Small intestine (tissue), 7 donors: ENCODE data around the gene SHTN1. TPM values are rescaled to one million over a fixed set of nuclear protein-coding genes. Genes with fewer than 3 reads are reported as not detected.

Experiments used
- DNase-seq, 2 donors: peaks; one replicate each; pipeline versions ENCODE4 v3.0.0 to v3.0.0-alpha.2; 2013
- FAIRE-seq: peaks from 2 replicates; lab custom pipeline; 2012; peaks lifted over from hg19 to GRCh38; lab: Jason Lieb, UNC
- H3K27ac ChIP-seq, 3 donors: one replicate each; pipeline ENCODE4 v1.5.1; 2013; ENCODE audit warnings: low read length in 2 of 3, mild to moderate bottlenecking in 2 of 3, control low read depth in 1 of 3, inconsistent platforms in 1 of 3, low read depth in 1 of 3, moderate library complexity in 1 of 3
- H3K27me3 ChIP-seq, 3 donors: one replicate each; pipeline ENCODE4 v1.6.1; 2013; ENCODE audit warnings: low read length in 3 of 3, inconsistent platforms in 1 of 3; ENCODE audit not compliant: control insufficient read depth in 3 of 3, insufficient read depth in 3 of 3
- H3K36me3 ChIP-seq, 3 donors: one replicate each; pipeline ENCODE4 v1.6.1; 2013; ENCODE audit warnings: low read length in 3 of 3, inconsistent platforms in 1 of 3, low read depth in 1 of 3, mild to moderate bottlenecking in 1 of 3, moderate library complexity in 1 of 3; ENCODE audit not compliant: control insufficient read depth in 3 of 3, insufficient read depth in 2 of 3
- H3K4me1 ChIP-seq, 3 donors: one replicate each; pipeline ENCODE4 v1.6.1; 2013; ENCODE audit warnings: low read length in 2 of 3, inconsistent platforms in 1 of 3, low read depth in 1 of 3, mild to moderate bottlenecking in 1 of 3, moderate library complexity in 1 of 3; ENCODE audit not compliant: control insufficient read depth in 3 of 3, insufficient read depth in 2 of 3
- H3K4me3 ChIP-seq, 3 donors: one replicate each; pipeline ENCODE4 v1.5.1; 2013; ENCODE audit warnings: low read length in 3 of 3, control low read depth in 1 of 3, inconsistent platforms in 1 of 3, low read depth in 1 of 3, mild to moderate bottlenecking in 1 of 3, moderate library complexity in 1 of 3
- H3K9me3 ChIP-seq, 2 donors: one replicate each; pipeline ENCODE4 v1.6.1; 2013; ENCODE audit warnings: low read depth in 1 of 2, low read length in 1 of 2; ENCODE audit not compliant: control insufficient read depth in 2 of 2, insufficient read depth in 1 of 2
- WGBS, 3 donors: extraction: QIAGEN DNeasy Blood & Tissue Kit; methylation state at CpG; one replicate each; pipeline ENCODE4 v1.1.7; 2013; 5-methylcytosine and 5-hydroxymethylcytosine counted together
- polyA plus RNA-seq, 4 donors: library from polyadenylated mRNA; stranded (reverse) in 3 of 4; unstranded in 1 of 4; fragments of 200-250 nt in 3 of 4; fragments of 120-200 nt in 1 of 4; gene quantifications; one replicate each; pipeline versions ENCODE4 v1.2.1 to v1.2.3, GENCODE V29; 2013
- donor health status: healthy with polysubstance abuse.
- donor health status: control.
- donor health status: control.
- donor health status: Bipolar disorder and iron deficiency.
- donor health status: healthy.

Gene SHTN1
- polyA plus RNA-seq, 4 donors, result 8.9 to 47.9 (median 9.8) TPM

DNA sequence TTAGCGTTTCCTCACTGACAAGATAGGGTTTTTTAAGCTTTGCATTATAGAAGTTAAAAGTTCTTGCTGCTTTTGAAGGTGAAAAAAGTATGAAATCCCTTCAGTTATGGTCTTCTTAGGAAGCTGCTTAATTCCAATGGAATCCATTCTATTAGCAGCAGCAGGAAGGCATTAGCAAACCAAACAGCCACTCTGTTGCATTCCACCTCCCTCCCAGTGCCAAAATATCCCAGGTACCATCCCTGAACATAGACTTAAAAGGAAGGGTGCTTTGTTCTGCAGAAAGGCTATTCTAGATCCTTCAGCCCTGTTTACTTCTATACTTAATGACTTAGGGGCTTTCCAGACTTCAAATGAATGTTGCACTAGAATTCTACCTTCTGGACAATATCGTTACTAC lies 131.9 kb downstream of the SHTN1 start:
- WGBS, 3 donors, result 51 to 60% (median 56%) methylated on average over 2 of the region's 2 CpGs
- no peak overlapping the region for H3K4me3 ChIP-seq
- no peak for DNase-seq
- H3K27me3 ChIP-seq, result peaks cover 0 to 4% (median 0%) of the 10 kb centered on the region in 3 donors
- H3K36me3 ChIP-seq, result no peaks in the 10 kb centered on the region
- H3K27ac ChIP-seq, result no peak overlapping the region
- no peaks in the 10 kb centered on the region for H3K9me3 ChIP-seq
- no peaks in the 10 kb centered on the region for H3K4me1 ChIP-seq
- FAIRE-seq, result no peak

DNA sequence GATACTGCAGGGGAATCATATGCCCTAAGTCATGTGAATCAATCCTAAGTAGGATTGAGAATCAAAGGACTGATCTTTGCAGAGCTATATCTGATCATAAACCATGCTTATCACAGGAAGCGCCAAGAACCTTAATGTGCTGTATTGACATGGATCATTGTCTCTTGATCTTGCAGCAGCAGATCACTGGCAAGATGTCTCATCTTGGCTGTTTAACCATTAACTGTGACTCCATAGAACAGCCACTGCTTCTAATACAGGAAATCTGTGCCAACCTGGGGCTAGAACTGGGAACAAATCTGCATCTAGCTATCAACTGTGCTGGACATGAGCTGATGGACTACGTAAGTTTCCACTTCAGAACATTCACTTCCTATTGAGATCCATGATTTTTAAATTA lies 134.0 kb downstream of the SHTN1 start:
- DNase-seq (peak in 1 of 2 donors; percentile 17), FAIRE-seq (no peak)
- Histone ChIP-seq H3K4me3 (no peak overlapping the region), H3K4me1 (no peaks in the 10 kb centered on the region), H3K27ac (no peak overlapping the region), H3K27me3 (peaks cover 0 to 4% (median 0%) of the 10 kb centered on the region in 3 donors), H3K36me3 (no peaks in the 10 kb centered on the region), H3K9me3 (no peaks in the 10 kb centered on the region)
- WGBS, 3 donors, result 62 to 87% (median 72%) methylated on average over 2 of the region's 2 CpGs

DNA sequence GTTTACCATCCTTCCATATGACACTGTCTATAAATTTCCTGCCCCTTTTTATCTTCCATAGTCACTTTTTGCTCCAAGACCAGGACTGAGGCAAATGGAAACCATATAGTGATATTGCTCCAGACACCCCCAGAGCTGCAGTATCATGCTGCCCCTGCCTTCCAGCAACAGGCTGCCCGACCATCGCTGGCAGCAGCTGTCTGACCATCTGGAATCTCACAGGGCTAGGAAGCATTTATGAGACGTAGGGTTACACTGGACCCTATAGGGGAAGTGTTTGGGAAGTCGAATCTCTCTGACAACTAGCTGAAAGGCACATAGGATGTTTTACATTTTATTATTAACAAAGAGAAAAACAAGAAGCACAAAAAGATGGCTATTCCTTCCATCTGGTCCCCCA lies 136.3 kb downstream of the SHTN1 start:
- FAIRE-seq, result no peak
- no peak overlapping the region for H3K4me3 ChIP-seq
- DNase-seq, result no peak

DNA sequence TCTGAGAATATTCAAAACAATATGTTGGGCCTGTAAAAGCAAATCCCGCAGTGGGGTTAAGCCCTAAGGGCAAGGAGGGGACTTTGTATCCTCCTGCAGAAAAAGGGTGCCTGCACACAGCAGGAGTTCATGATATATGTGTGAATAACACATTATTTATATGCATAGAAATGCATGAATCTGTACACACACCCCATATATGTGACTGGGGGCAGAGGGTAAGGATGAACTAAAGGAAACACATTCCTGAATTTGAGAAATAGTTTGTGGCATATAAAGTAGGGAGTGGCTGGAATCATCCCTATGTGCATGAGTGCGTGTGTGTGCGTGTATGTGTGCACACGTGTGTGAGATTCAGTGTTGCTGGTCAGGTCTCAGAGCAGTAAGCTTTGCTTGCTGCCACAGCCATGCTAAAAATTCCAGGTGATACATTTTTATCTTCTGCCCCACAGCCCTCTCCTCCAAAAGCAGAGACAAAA lies 136.8 kb downstream of the SHTN1 start:
- Histone ChIP-seq H3K4me3 (no peak overlapping the region), H3K36me3 (no peaks in the 10 kb centered on the region), H3K9me3 (no peaks in the 10 kb centered on the region), H3K27ac (no peak overlapping the region), H3K4me1 (no peaks in the 10 kb centered on the region), H3K27me3 (no peaks in the 10 kb centered on the region)
- FAIRE-seq, result no peak
- DNase-seq, result no peak
- WGBS, 3 donors, result 63 to 75% (median 68%) methylated on average over 4 of the region's 4 CpGs

More for the DNA sequence above, 136.3 kb downstream of the SHTN1 start:
- no peaks in the 10 kb centered on the region for H3K36me3 ChIP-seq
- H3K27me3 ChIP-seq, result no peaks in the 10 kb centered on the region
- no peaks in the 10 kb centered on the region for H3K9me3 ChIP-seq
- WGBS, 3 donors, result 64 to 65% (median 65%) methylated on average over 4 of the region's 4 CpGs
- no peaks in the 10 kb centered on the region for H3K4me1 ChIP-seq
- no peak overlapping the region for H3K27ac ChIP-seq

DNA sequence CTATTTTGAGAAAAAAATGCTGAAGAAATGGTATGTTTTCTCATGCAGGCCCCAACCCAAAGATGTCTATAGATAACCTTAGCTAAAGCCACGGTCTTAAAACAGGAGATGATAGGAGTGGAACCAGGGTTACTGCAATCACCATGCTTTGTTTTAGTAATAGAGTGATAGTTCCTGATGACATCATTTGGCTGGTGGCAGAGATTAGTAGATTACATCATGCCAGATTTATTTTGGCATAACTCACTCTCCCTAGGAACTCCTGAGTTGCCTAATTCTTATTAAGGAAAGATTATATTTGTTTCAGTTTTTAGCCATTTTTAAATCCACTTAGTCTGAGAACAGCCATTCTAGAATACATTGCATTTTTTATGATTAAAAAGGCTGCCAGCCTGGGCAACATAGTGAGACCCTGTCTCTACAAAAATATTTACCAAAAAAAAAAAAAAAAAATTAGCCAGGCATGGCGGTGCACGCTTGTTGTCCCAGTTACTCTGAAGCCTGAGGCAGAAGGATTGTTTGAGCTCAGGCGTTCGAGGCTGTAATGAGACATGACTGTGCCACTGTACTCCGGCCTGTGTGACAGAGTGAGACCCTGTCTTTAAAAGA lies 137.9 kb downstream of the SHTN1 start:
- H3K4me1 ChIP-seq, result no peaks in the 10 kb centered on the region
- no peak overlapping the region for H3K4me3 ChIP-seq
- no peaks in the 10 kb centered on the region for H3K27me3 ChIP-seq
- no peaks in the 10 kb centered on the region for H3K36me3 ChIP-seq
- H3K9me3 ChIP-seq, result no peaks in the 10 kb centered on the region
- 88 to 91% (median 89%) methylated on average over 6 of the region's 6 CpGs for WGBS, 3 donors
- FAIRE-seq, result no peak
- H3K27ac ChIP-seq, result no peak overlapping the region
- no peak for DNase-seq

DNA sequence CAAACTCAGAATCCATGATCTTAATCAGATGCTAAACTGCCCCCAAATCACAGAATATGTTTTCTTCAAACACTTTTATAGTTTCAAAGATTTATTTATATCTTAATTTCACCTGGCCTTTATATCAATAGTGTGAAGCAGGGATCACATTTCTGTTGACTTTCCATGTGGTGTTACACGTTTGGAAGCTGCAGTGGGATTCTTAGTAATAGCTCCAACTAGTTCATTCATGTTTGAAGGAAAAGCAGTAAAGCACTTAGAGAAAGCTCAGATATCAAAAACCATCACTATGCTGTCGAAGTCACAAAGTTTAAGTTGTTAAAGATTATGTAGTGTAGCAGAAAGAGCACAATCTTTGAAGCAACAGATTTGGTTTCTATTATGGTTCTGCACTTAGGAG lies 138.9 kb downstream of the SHTN1 start:
- Histone ChIP-seq H3K9me3 (no peaks in the 10 kb centered on the region), H3K4me1 (no peaks in the 10 kb centered on the region), H3K36me3 (no peaks in the 10 kb centered on the region), H3K4me3 (no peak overlapping the region), H3K27ac (no peak overlapping the region), H3K27me3 (no peaks in the 10 kb centered on the region)
- WGBS, 3 donors, result 45 to 58% (median 54%) methylated on average over 2 of the region's 2 CpGs
- FAIRE-seq, result no peak
- no peak for DNase-seq

DNA sequence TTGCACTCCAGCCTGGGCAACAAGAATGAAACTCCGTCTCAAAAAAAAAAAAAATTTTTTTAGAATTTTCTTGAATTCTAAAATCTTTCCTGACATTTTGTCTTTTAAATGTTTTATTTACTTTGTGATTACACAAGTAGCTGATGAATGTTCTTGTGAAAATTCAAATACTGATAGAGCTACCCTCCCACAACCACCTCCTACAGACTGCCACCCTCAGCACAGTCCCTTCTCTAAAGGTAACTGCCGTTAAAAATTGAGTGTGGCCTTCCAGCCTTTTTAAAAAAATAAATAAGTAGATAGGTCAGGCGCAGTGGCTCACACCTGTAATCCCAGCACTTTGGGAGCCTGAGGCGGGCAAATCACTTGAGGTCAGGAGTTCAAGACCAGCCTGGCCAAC lies 140.6 kb downstream of the SHTN1 start:
- Histone ChIP-seq H3K4me3 (no peak overlapping the region), H3K4me1 (no peaks in the 10 kb centered on the region), H3K27ac (no peak overlapping the region), H3K36me3 (no peaks in the 10 kb centered on the region), H3K9me3 (no peaks in the 10 kb centered on the region), H3K27me3 (no peaks in the 10 kb centered on the region)
- DNase-seq (no peak), FAIRE-seq (no peak)
- WGBS, 3 donors, result 87 to 91% (median 90%) methylated on average over 4 of the region's 4 CpGs

DNA sequence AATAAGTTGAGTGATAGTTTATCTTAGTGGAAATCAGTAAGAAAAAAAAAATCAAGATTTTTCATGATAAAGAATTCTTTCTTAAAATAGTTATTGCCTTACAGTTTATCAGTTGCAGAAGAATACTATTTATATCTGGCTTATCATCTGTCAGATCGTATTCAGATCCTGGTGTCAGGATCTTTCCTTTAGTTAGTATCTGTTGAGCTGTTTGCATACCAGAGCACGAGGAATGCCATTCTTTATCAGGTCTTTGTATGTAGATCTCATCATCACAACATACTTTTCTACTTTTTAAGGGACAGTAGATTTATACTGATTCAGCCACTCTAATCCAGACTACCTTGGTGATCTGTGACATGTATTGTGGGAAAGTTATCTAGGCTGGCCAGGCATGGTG lies 143.2 kb downstream of the SHTN1 start:
- Histone ChIP-seq H3K4me1 (no peaks in the 10 kb centered on the region), H3K9me3 (no peaks in the 10 kb centered on the region), H3K27me3 (no peaks in the 10 kb centered on the region), H3K27ac (no peak overlapping the region), H3K4me3 (no peak overlapping the region), H3K36me3 (no peaks in the 10 kb centered on the region)
- FAIRE-seq (no peak), DNase-seq (no peak)
- 50 to 73% (median 73%) methylated on average over 2 of the region's 2 CpGs for WGBS, 3 donors

DNA sequence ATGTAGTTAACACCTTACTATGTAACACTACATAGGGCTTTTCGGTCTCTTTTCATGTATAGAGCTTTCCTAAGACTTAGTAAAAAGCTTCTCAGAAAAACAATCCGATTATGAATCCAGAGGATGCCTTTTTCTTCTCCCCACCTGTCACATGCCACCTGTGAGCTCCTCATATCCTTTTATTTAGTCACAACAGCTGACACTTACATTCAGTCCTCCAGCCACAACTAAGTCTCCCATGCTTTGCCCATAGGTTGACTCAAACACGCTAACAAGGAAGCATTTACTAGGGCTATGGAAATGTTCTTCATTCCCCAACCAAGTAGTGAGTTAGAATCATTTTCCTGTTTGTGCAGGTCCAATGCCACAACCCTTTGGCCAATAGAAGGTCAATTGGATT lies 147.8 kb downstream of the SHTN1 start:
- FAIRE-seq (no peak), DNase-seq (no peak)
- no peak overlapping the region for H3K27ac ChIP-seq
- no peaks in the 10 kb centered on the region for H3K9me3 ChIP-seq
- WGBS, 3 donors, result 92 to 93% (median 93%) methylated on average over 3 of the region's 3 CpGs
- H3K4me3 ChIP-seq, result no peak overlapping the region
- H3K27me3 ChIP-seq, result no peaks in the 10 kb centered on the region
- no peaks in the 10 kb centered on the region for H3K36me3 ChIP-seq
- peaks cover 0 to 3% (median 0%) of the 10 kb centered on the region in 3 donors for H3K4me1 ChIP-seq
